Sciatic nerve (tissue), 2 donors: ENCODE data around the gene NPAS3. TPM values are rescaled to one million over a fixed set of nuclear protein-coding genes. Genes with fewer than 3 reads are reported as not detected.

Experiments
- ATAC-seq: fragments of 200-7000 bp; cut with Tn5 transposase; one replicate; pipeline ENCODE4 v1.9.1; 2020; ENCODE audit warnings: mild to moderate bottlenecking, moderate library complexity
- DNase-seq: peaks from one replicate; pipeline ENCODE4 v3.0.0-alpha.2; 2020; ENCODE audit warnings: low spot score
- intact Hi-C: fragments of 100-400 bp; cut with DNase I; formaldehyde crosslinking; loops from one replicate; pipeline ENCODE4 v1.14.2; 2022
- total RNA-seq: library from RNA; stranded (reverse); fragmentation: NEBNext Ultra II Directional; extraction: Animal tissue kit (Norgen Biotek cat#: 25700); gene quantifications from one replicate; pipeline ENCODE4 v1.2.1, GENCODE V29; 2021
- donor health status: DM: no; HTN: no; CAD: no.
- donor health status: DM: no; HTN: no; CAD: no.

NPAS3 gene
- total RNA-seq, 1 donor from 2014 or later, result 14.6 TPM

- intact Hi-C loops, result no loop called here
- DNase-seq (no peak), ATAC-seq (no peak)
These were observed 602.5 kb downstream of the NPAS3 start for GRCh38 chr14:33541171-33541570.

GRCh38 chr14:33542338-33543287 lies 603.9 kb downstream of the NPAS3 start:
- intact Hi-C loops, result no loop called here
- no peak for ATAC-seq
- no peak for DNase-seq

- no peak for ATAC-seq
- intact Hi-C loops, result no loop called here
- no peak for DNase-seq
These were observed 607.0 kb downstream of the NPAS3 start for GRCh38 chr14:33545696-33546095.

- intact Hi-C loops, result no loop called here
- DNase-seq (no peak), ATAC-seq (no peak)
These were observed 609.9 kb downstream of the NPAS3 start for GRCh38 chr14:33548606-33549005.

GRCh38 chr14:33551963-33552362 lies 613.3 kb downstream of the NPAS3 start:
- intact Hi-C loops, result no loop called here
- ATAC-seq (no peak), DNase-seq (no peak)

- intact Hi-C loops, result no loop called here
- no peak for ATAC-seq
- DNase-seq, result no peak
These were observed 615.1 kb downstream of the NPAS3 start for GRCh38 chr14:33553706-33554278.

GRCh38 chr14:33554988-33555387 lies 616.3 kb downstream of the NPAS3 start:
- intact Hi-C loops, result no loop called here
- ATAC-seq (no peak), DNase-seq (no peak)

GRCh38 chr14:33555710-33556350 lies 617.2 kb downstream of the NPAS3 start:
- ATAC-seq (no peak), DNase-seq (no peak)
- intact Hi-C loops, result no loop called here

GRCh38 chr14:33556382-33557121 lies 617.9 kb downstream of the NPAS3 start:
- intact Hi-C loops, result no loop called here
- no peak for ATAC-seq
- DNase-seq, result no peak

GRCh38 chr14:33560718-33561431 lies 622.2 kb downstream of the NPAS3 start:
- ATAC-seq, result no peak
- intact Hi-C loops, result no loop called here
- DNase-seq, result no peak

- no peak for ATAC-seq
- intact Hi-C loops, result no loop called here
- no peak for DNase-seq
These were observed 623.0 kb downstream of the NPAS3 start for GRCh38 chr14:33561488-33562175.

GRCh38 chr14:33563191-33563900 lies 624.7 kb downstream of the NPAS3 start:
- DNase-seq, result no peak
- intact Hi-C loops, result no loop called here
- no peak for ATAC-seq

GRCh38 chr14:33563901-33564197 lies 625.2 kb downstream of the NPAS3 start:
- no peak for ATAC-seq
- DNase-seq, result no peak
- intact Hi-C loops, result no loop called here

- intact Hi-C loops, result no loop called here
- DNase-seq (no peak), ATAC-seq (no peak)
These were observed 626.3 kb downstream of the NPAS3 start for GRCh38 chr14:33564774-33565630.

- DNase-seq, result no peak
- no peak for ATAC-seq
- intact Hi-C loops, result no loop called here
These were observed 627.4 kb downstream of the NPAS3 start for GRCh38 chr14:33566082-33566481.

- ATAC-seq (no peak), DNase-seq (no peak)
- intact Hi-C loops, result no loop called here
These were observed 628.5 kb downstream of the NPAS3 start for GRCh38 chr14:33567023-33567728.
